K562 (cell line): ENCODE measurements around the gene USPL1. TPM values are rescaled to one million over a fixed set of nuclear protein-coding genes. Genes with fewer than 3 reads are reported as not detected.

Experiments used
- ATAC-seq: fragments of 200-7000 bp; cut with Tn5 transposase; 3 replicates; pipeline ENCODE4 v1.9.1; 2020; ENCODE audit warnings: moderate library complexity
- BruUV-seq: library from RNA; stranded (reverse); fragments of 400-500 nt; replicated peaks from 2 replicates; lab custom pipeline; 2021; lab: Mats Ljungman, UMichigan
- CTCF ChIA-PET: fragments of 300-600 bp; formaldehyde crosslinking; extraction: SDS; loops from one replicate; lab custom pipeline; 2021; ENCODE audit warnings: low intra/inter-chr PET ratio; lab: Yijun Ruan, JAX
- POLR2A ChIA-PET: fragments of 300-600, 350-650 bp; sonication (Branson Sonifier 250); formaldehyde crosslinking; extraction: SDS; loops from one replicate; lab custom pipeline; 2021; ENCODE audit warnings: antibody characterized with exemption, inconsistent platforms; lab: Yijun Ruan, JAX
- DNase-seq, 4 experiments: peaks; one replicate each; pipeline versions ENCODE4 v3.0.0 to v3.0.0-alpha.2; 2011 to 2018; ENCODE audit warnings: low spot score in 3 of 4, mixed read lengths in 3 of 4; ENCODE audit errors: extremely low read depth in 1 of 4
- FAIRE-seq: peaks from 2 replicates; lab custom pipeline; 2011; peaks lifted over from hg19 to GRCh38; lab: Jason Lieb, UNC
- H2AFZ ChIP-seq: 2 replicates; pipeline ENCODE4 v1.6.0; 2011; ENCODE audit warnings: low read depth, low read length, control low read depth, inconsistent platforms
- H3K27ac ChIP-seq: fragments of 200-600 bp; 3 replicates; pipeline ENCODE4 v1.8.0; 2011; ENCODE audit warnings: low read depth, mild to moderate bottlenecking, control low read depth, inconsistent platforms, low read length, moderate library complexity, mixed read lengths; ENCODE audit errors: extremely low read depth
- H3K27me3 ChIP-seq, 2 experiments: fragments of 300-600 bp in 1 of 2; 2 replicates in 1 of 2; 3 replicates in 1 of 2; pipeline versions ENCODE4 v1.6.0 to v1.8.0; 2011; ENCODE audit warnings: inconsistent platforms in 2 of 2, low read length in 2 of 2, mild to moderate bottlenecking in 1 of 2, mixed read lengths in 1 of 2, moderate library complexity in 1 of 2; ENCODE audit not compliant: control insufficient read depth in 2 of 2, insufficient read depth in 2 of 2
- H3K36me3 ChIP-seq: fragments of 300-600 bp; 3 replicates; pipeline ENCODE4 v1.8.0; 2011; ENCODE audit warnings: mild to moderate bottlenecking, low read length, inconsistent platforms; ENCODE audit not compliant: control insufficient read depth, insufficient read depth
- H3K4me1 ChIP-seq, 2 experiments: fragments of 200-600 bp in 1 of 2; replicated peaks in 1 of 2; 2 replicates in 1 of 2; 3 replicates in 1 of 2; pipeline versions ENCODE4 v1.5.1 to v1.8.0; 2011; ENCODE audit warnings: inconsistent platforms in 2 of 2, low read length in 2 of 2, mild to moderate bottlenecking in 1 of 2, mixed read lengths in 1 of 2, moderate library complexity in 1 of 2; ENCODE audit not compliant: control insufficient read depth in 2 of 2, insufficient read depth in 2 of 2
- H3K4me2 ChIP-seq: 2 replicates; pipeline ENCODE4 v1.6.1; 2011; ENCODE audit warnings: low read length, control low read depth, inconsistent platforms, mixed read lengths; ENCODE audit not compliant: insufficient read depth
- H3K4me3 ChIP-seq: fragments of 200-600 bp; sonication (generic), shearing (Covaris generic); 2 replicates; pipeline ENCODE4 v1.5.1; 2016; ENCODE audit warnings: control low read depth, inconsistent platforms
- H3K79me2 ChIP-seq: fragments of 200-600 bp; 3 replicates; pipeline ENCODE4 v1.8.0; 2011; ENCODE audit warnings: low read length, inconsistent platforms; ENCODE audit not compliant: control insufficient read depth, insufficient read depth
- H3K9ac ChIP-seq, 2 experiments: 2 replicates each; pipeline versions ENCODE4 v1.6.0 to v1.6.1; 2011; ENCODE audit warnings: low read depth in 2 of 2, low read length in 2 of 2, control low read depth in 1 of 2, inconsistent platforms in 1 of 2, mild to moderate bottlenecking in 1 of 2, mixed read lengths in 1 of 2; ENCODE audit not compliant: insufficient read depth in 1 of 2
- H3K9me1 ChIP-seq: one replicate; pipeline ENCODE4 v1.6.0; 2011; ENCODE audit warnings: inconsistent platforms, mild to moderate bottlenecking, low read length, moderate library complexity; ENCODE audit not compliant: control insufficient read depth, insufficient read depth
- H3K9me3 ChIP-seq: replicated peaks from 2 replicates; pipeline ENCODE4 v1.5.1; 2011; ENCODE audit warnings: low read depth, low read length, inconsistent platforms; ENCODE audit not compliant: control insufficient read depth, insufficient read depth
- H4K20me1 ChIP-seq: replicated peaks from 2 replicates; pipeline ENCODE4 v1.6.1; 2011; ENCODE audit warnings: low read length, inconsistent platforms, mixed read lengths; ENCODE audit not compliant: control insufficient read depth, insufficient read depth
- C11orf30 ChIP-seq: fragments of 450-650 bp; IDR thresholded peaks from 2 replicates; pipeline ENCODE4 v1.6.1; 2016; ENCODE audit warnings: low read depth, mild to moderate bottlenecking
- CBFA2T3 ChIP-seq: fragments of 450-650 bp; IDR thresholded peaks from 2 replicates; pipeline ENCODE4 v1.6.1; 2017
- FOS ChIP-seq: IDR thresholded peaks from 3 replicates; pipeline ENCODE4 v1.6.1; 2011; ENCODE audit not compliant: insufficient read length; ENCODE audit errors: extremely low read depth
- FOSL1 ChIP-seq: fragments of 200-800 bp; sonication (Bioruptor generic); conservative IDR thresholded peaks from 2 replicates; pipeline ENCODE4 v1.6.1; 2016; ENCODE audit warnings: missing genetic modification characterization, missing compliant biosample characterization
- HDAC3 ChIP-seq: fragments of 450-650 bp; IDR thresholded peaks from 2 replicates; pipeline ENCODE4 v1.6.1; 2018; ENCODE audit warnings: borderline replicate concordance, mild to moderate bottlenecking, moderate library complexity; ENCODE audit not compliant: partially characterized antibody
- KAT8 ChIP-seq: fragments of 450-650 bp; IDR thresholded peaks from 2 replicates; pipeline ENCODE4 v1.6.1; 2016; ENCODE audit warnings: low read depth, mild to moderate bottlenecking
- KLF16 ChIP-seq: IDR thresholded peaks from 2 replicates; pipeline ENCODE4 v1.6.1; 2016; ENCODE audit warnings: antibody characterized with exemption
- MCM7 ChIP-seq, 2 experiments: fragments of 450-650 bp; IDR thresholded peaks; 2 replicates each; pipeline ENCODE4 v1.6.1; 2016 to 2018
- POLR2H ChIP-seq: IDR thresholded peaks from 2 replicates; pipeline ENCODE4 v1.6.1; 2016; ENCODE audit warnings: missing genetic modification characterization, low read depth, mild to moderate bottlenecking, control low read depth, missing compliant biosample characterization, moderate library complexity
- SETDB1 ChIP-seq: IDR thresholded peaks from one replicate; pipeline ENCODE4 v1.6.1; 2012; ENCODE audit warnings: low read length, control low read depth, inconsistent platforms
- YBX1 ChIP-seq: fragments of 450-650 bp; IDR thresholded peaks from 2 replicates; pipeline ENCODE4 v1.7.1; 2016; ENCODE audit warnings: mild to moderate bottlenecking
- ZC3H11A ChIP-seq: IDR thresholded peaks from 2 replicates; pipeline ENCODE4 v1.6.1; 2012; ENCODE audit warnings: low read depth, low read length, improper control_type of control experiment
- ZNF175 ChIP-seq: fragments of 200-800 bp; sonication (Bioruptor generic); IDR thresholded peaks from 2 replicates; pipeline ENCODE4 v1.6.1; 2016; ENCODE audit warnings: low read depth, mild to moderate bottlenecking, missing genetic modification characterization, missing compliant biosample characterization
- ZNF696 ChIP-seq: fragments of 250-450 bp; sonication (Bioruptor Pico); conservative IDR thresholded peaks from 2 replicates; pipeline ENCODE4 v1.4.0; 2020; ENCODE audit warnings: mild to moderate bottlenecking, moderate library complexity
- WGBS: fragments of 100-300 bp; shearing (Covaris generic); methylation state at CpG from one replicate; pipeline ENCODE4 v1.1.6; 2016; ENCODE audit warnings: low coverage, mixed read lengths; ENCODE audit not compliant: insufficient coverage; ENCODE audit errors: missing lambda C conversion rate; 5-methylcytosine and 5-hydroxymethylcytosine counted together
- in situ Hi-C: fragments of 300-500 bp; cut with MboI; formaldehyde crosslinking; loops from 4 replicates; pipeline ENCODE4 v1.15.0; 2018; ENCODE audit warnings: inconsistent platforms, mixed read lengths
- intact Hi-C: fragments of 100-400 bp; cut with micrococcal nuclease; formaldehyde crosslinking; loops from 2 replicates; pipeline ENCODE4 v1.14.2; 2022
- polyA plus RNA-seq, 8 experiments: library from polyadenylated mRNA; depleted of rRNA in 4 of 8; stranded (reverse) in 5 of 8; unstranded in 3 of 8; fragments of >200 nt; fragmentation: Nextera tagmentation in 2 of 8; fragmentation: Illumina TruSeq in 1 of 8; extraction: Ambion mirVana in 2 of 8; extraction: Trizol in 1 of 8; gene quantifications; 2 replicates each; pipeline versions ENCODE4 v1.2.1 to v1.2.3, GENCODE V29; 2011 to 2014; ENCODE audit warnings: inconsistent platforms in 1 of 8, missing spikeins in 1 of 8
- total RNA-seq, 7 experiments: library from RNA; depleted of rRNA in 6 of 7; stranded (reverse); fragments of >200 nt in 6 of 7; fragmentation: Illumina TruSeq in 2 of 7; extraction: Trizol in 2 of 7; gene quantifications; 2 replicates each; pipeline versions ENCODE4 v1.2.1 to v1.2.3, GENCODE V29; 2011 to 2021; ENCODE audit warnings: low replicate concordance in 1 of 7
- TF ChIP-seq, protein P1 (sequence below): fragments of 450-650 bp; formaldehyde crosslinking; IDR thresholded peaks from 2 replicates; pipeline ENCODE4 v1.4.0; 2022; ENCODE audit warnings: mild to moderate bottlenecking, moderate library complexity
- TF ChIP-seq, protein P2 (sequence below), 2 experiments: IDR thresholded peaks; 2 replicates each; pipeline ENCODE4 v1.6.1; 2012; ENCODE audit warnings: improper control_type of control experiment in 2 of 2, low read depth in 2 of 2, low read length in 2 of 2, borderline replicate concordance in 1 of 2

The USPL1 gene
- total and polyA plus RNA-seq, 9 of the 15 experiments (the other 6 are each of a cell fraction or from before 2014, with no cell fraction given), result 5.5 to 18.0 (median 12.0) TPM

DNA sequence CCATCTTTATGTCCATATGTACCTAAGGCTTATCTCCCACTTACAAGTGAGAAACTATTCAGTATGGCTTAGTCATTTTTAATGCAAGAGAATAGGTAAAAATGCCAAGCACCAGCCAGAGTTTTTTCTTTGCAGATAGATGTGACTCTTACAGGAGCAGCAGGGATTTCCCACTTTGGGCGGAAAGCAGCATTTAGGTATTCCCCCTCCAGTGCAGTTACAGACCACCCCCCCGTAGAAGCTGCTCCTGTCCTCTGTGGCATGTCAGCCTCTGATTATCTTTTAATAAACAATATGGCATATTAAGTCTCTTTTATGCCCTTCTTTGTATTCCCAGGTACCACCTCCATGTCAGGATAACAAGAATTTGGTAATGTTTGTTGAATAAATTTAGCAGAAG, 24.7 kb upstream of the USPL1 start:
- Histone ChIP-seq H3K27ac (no peak overlapping the region), H3K4me2 (no peak overlapping the region), H2AFZ (no peak overlapping the region), H3K36me3 (no peaks in the 10 kb centered on the region), H3K4me1 (no peaks in the 10 kb centered on the region; a peak in 1 of 5 replicates), H4K20me1 (no peaks in the 10 kb centered on the region), H3K9ac (no peak overlapping the region), H3K4me3 (no peak overlapping the region), H3K9me3 (no peaks in the 10 kb centered on the region), H3K9me1 (no peaks in the 10 kb centered on the region), H3K27me3 (no peaks in the 10 kb centered on the region), H3K79me2 (no peaks in the 10 kb centered on the region)
- intact Hi-C loops (no loop called here), in situ Hi-C loops (no loop called here)
- no TSS peak for BruUV-seq
- DNase-seq, result no peak
- ATAC-seq, result no peak
- no peak for FAIRE-seq
- CTCF ChIA-PET, result no interaction called here
- TF ChIP-seq POLR2H (no peak), YBX1 (no peak), CBFA2T3 (0 out of 2 replicates have a peak, but pooled peaks have one; percentile 33), FOS (no peak)
- WGBS, result 25% methylated on average over 1 of the region's 2 CpGs
- POLR2A ChIA-PET, result no interaction called here

DNA sequence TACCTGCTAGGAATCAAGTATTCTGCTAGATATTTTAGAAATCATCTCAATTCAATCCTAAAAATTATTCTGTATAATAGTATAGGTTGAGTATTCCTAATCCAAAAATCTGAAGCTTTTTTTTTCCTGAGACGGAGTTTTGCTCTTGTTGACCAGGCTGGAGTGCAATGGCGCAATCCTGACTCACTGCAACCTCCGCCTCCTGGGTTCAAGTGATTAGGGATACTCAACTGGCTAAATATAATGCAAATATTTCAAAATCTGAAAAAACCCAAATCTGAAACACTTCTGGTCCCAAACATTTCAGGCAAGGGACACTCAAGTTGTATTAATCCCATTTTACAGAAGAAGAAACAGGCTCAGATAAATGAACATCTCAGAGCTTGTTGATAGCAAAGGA, 17.2 kb upstream of the USPL1 start:
- Histone ChIP-seq H4K20me1 (no peaks in the 10 kb centered on the region), H3K4me3 (no peak overlapping the region), H3K27ac (no peak overlapping the region), H3K36me3 (no peaks in the 10 kb centered on the region), H3K9me1 (no peaks in the 10 kb centered on the region), H2AFZ (no peak overlapping the region), H3K27me3 (no peaks in the 10 kb centered on the region), H3K4me1 (no peaks in the 10 kb centered on the region; a peak in 1 of 5 replicates), H3K9ac (no peak overlapping the region), H3K4me2 (no peak overlapping the region), H3K79me2 (no peaks in the 10 kb centered on the region), H3K9me3 (no peaks in the 10 kb centered on the region)
- BruUV-seq, result no TSS peak
- in situ Hi-C loops, result no loop called here
- POLR2A ChIA-PET, result no interaction called here
- 51% methylated on average over 3 of the region's 3 CpGs for WGBS
- DNase-seq (no peak), ATAC-seq (no peak), FAIRE-seq (no peak)
- intact Hi-C loops, result no loop called here
- CTCF ChIA-PET, result no interaction called here
- TF ChIP-seq KLF16 (no peak), KAT8 (no peak), ZNF175 (CRISPR knock-in tag) (no peak), MCM7 (IDR thresholded peaks at IDR 0.05) (no peak), ZNF696 (no peak), C11orf30 (no peak), HDAC3 (no peak), SETDB1 (no peak), FOSL1 (tag) (0 out of 2 replicates have a peak, but pooled peaks have one; percentile 35), ZC3H11A (no peak)
- TF ChIP-seq, protein P1, sequence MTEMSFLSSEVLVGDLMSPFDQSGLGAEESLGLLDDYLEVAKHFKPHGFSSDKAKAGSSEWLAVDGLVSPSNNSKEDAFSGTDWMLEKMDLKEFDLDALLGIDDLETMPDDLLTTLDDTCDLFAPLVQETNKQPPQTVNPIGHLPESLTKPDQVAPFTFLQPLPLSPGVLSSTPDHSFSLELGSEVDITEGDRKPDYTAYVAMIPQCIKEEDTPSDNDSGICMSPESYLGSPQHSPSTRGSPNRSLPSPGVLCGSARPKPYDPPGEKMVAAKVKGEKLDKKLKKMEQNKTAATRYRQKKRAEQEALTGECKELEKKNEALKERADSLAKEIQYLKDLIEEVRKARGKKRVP (CRISPR knock-in tag), result no peak
- TF ChIP-seq, protein P2, sequence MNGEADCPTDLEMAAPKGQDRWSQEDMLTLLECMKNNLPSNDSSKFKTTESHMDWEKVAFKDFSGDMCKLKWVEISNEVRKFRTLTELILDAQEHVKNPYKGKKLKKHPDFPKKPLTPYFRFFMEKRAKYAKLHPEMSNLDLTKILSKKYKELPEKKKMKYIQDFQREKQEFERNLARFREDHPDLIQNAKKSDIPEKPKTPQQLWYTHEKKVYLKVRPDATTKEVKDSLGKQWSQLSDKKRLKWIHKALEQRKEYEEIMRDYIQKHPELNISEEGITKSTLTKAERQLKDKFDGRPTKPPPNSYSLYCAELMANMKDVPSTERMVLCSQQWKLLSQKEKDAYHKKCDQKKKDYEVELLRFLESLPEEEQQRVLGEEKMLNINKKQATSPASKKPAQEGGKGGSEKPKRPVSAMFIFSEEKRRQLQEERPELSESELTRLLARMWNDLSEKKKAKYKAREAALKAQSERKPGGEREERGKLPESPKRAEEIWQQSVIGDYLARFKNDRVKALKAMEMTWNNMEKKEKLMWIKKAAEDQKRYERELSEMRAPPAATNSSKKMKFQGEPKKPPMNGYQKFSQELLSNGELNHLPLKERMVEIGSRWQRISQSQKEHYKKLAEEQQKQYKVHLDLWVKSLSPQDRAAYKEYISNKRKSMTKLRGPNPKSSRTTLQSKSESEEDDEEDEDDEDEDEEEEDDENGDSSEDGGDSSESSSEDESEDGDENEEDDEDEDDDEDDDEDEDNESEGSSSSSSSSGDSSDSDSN (IDR thresholded peaks at IDR 0.05; ENCODE audit: borderline replicate concordance in 1 of 2, low read depth in 2 of 2, low read length in 2 of 2), result no peak
